ENCODE results near the gene UNC13D. TPM values are rescaled to one million over a fixed set of nuclear protein-coding genes. Genes with fewer than 3 reads are reported as not detected.
"Not testable (repeated sequence)": the region's sequence is repeated elsewhere in the genome, so short reads cannot be mapped to it uniquely, and the experiment has no call there.

UNC13D gene
- polyA plus RNA-seq, 1 donor from 2014 or later: 1.2 TPM

DNA sequence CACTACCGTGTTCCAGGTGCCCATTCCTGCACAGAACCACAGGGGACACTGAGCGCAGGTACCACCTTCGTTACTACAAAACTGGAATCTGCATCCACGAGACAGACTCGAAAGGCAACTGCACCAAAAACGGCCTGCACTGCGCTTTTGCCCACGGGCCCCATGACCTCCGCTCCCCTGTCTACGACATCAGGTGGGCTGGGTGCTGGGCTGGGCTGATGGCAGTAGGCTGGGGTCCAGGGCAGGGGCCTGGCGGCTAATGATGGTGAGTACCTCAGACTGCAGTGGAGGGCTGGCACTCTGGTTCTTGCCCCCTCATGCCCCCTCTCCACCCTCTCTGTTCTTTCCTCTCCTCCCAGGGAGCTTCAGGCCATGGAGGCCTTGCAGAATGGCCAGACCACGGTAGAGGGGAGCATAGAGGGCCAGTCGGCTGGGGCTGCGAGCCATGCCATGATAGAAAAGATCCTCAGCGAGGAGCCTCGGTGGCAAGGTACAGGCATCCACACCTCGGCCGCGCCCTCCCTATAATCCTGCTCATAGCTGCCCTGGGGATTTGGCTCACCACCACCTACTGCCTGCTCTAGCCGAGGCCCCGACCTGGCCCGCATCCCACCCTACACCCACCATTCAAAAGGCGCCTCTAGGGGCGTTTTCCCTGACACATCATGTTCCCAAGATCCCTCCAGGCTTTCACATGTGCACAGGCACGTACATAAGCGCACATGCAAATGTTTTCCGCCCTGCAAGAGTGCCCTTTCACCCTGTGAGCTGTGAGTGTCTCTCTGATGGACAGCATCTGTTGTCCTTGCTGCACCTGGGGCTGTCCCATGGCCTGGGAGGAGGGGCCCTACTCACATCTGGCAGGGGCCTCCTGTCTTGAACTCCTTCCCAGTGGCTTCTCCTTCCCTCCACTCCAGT lies 31.8 kb downstream of the UNC13D start:
- no peak overlapping the region for H3K4me2 ChIP-seq (ENCODE audit: low read length)
- no peaks in the 10 kb centered on the region for H3K9me3 ChIP-seq (ENCODE audit: low read length)
- H3K9me2 ChIP-seq (ENCODE audit: insufficient read depth, low read length): no peaks in the 10 kb centered on the region
- no peaks in the 10 kb centered on the region for H3K36me3 ChIP-seq (ENCODE audit: insufficient read depth, low read length)
- no peaks in the 10 kb centered on the region for H4K20me1 ChIP-seq (ENCODE audit: insufficient read depth)
- no peaks in the 10 kb centered on the region for H3K27me3 ChIP-seq (ENCODE audit: insufficient read depth, low read depth, low read length)
- H3K79me2 ChIP-seq (replicated peaks; ENCODE audit: insufficient read depth, low read length): no peaks in the 10 kb centered on the region
- TF ChIP-seq POLR2AphosphoS5 (IDR thresholded peaks at IDR 0.05) (no peak), TAF1 (IDR thresholded peaks at IDR 0.05; ENCODE audit: low read depth) (no peak), MXI1 (conservative IDR thresholded peaks at IDR 0.05; ENCODE audit: poor library complexity, severe bottlenecking) (no peak), SMC3 (conservative IDR thresholded peaks at IDR 0.05; ENCODE audit: poor library complexity) (no peak)
- TF ChIP-seq, protein P1, sequence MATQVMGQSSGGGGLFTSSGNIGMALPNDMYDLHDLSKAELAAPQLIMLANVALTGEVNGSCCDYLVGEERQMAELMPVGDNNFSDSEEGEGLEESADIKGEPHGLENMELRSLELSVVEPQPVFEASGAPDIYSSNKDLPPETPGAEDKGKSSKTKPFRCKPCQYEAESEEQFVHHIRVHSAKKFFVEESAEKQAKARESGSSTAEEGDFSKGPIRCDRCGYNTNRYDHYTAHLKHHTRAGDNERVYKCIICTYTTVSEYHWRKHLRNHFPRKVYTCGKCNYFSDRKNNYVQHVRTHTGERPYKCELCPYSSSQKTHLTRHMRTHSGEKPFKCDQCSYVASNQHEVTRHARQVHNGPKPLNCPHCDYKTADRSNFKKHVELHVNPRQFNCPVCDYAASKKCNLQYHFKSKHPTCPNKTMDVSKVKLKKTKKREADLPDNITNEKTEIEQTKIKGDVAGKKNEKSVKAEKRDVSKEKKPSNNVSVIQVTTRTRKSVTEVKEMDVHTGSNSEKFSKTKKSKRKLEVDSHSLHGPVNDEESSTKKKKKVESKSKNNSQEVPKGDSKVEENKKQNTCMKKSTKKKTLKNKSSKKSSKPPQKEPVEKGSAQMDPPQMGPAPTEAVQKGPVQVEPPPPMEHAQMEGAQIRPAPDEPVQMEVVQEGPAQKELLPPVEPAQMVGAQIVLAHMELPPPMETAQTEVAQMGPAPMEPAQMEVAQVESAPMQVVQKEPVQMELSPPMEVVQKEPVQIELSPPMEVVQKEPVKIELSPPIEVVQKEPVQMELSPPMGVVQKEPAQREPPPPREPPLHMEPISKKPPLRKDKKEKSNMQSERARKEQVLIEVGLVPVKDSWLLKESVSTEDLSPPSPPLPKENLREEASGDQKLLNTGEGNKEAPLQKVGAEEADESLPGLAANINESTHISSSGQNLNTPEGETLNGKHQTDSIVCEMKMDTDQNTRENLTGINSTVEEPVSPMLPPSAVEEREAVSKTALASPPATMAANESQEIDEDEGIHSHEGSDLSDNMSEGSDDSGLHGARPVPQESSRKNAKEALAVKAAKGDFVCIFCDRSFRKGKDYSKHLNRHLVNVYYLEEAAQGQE (IDR thresholded peaks at IDR 0.05; ENCODE audit: borderline replicate concordance): no peak
- no peak overlapping the region for H2AFZ ChIP-seq (ENCODE audit: low read depth, low read length)
- no peak overlapping the region for H3K4me3 ChIP-seq (ENCODE audit: low read length)
- no peak overlapping the region for H3K27ac ChIP-seq (ENCODE audit: low read length)
- no peak overlapping the region for H3K9ac ChIP-seq (ENCODE audit: low read length)
- H3F3A ChIP-seq (ENCODE audit: insufficient read depth, low read length, poor library complexity, severe bottlenecking): no peaks in the 10 kb centered on the region

- H3K9ac ChIP-seq (ENCODE audit: low read length): no peak overlapping the region
- H3K27ac ChIP-seq (ENCODE audit: low read length): no peak overlapping the region
- H3K79me2 ChIP-seq (replicated peaks; ENCODE audit: insufficient read depth, low read length): no peaks in the 10 kb centered on the region
- H3K9me3 ChIP-seq (ENCODE audit: low read length): no peaks in the 10 kb centered on the region
- H3F3A ChIP-seq (ENCODE audit: insufficient read depth, low read length, poor library complexity, severe bottlenecking): no peaks in the 10 kb centered on the region
- no peak overlapping the region for H3K4me3 ChIP-seq (ENCODE audit: low read length)
- H3K4me2 ChIP-seq (ENCODE audit: low read length): no peak overlapping the region
- no peaks in the 10 kb centered on the region for H3K9me2 ChIP-seq (ENCODE audit: insufficient read depth, low read length)
- no peak for TF ChIP-seq RAD21 (conservative IDR thresholded peaks at IDR 0.05)
- H3K27me3 ChIP-seq (ENCODE audit: insufficient read depth, low read depth, low read length): no peaks in the 10 kb centered on the region
- no peaks in the 10 kb centered on the region for H4K20me1 ChIP-seq (ENCODE audit: insufficient read depth)
- no peak overlapping the region for H2AFZ ChIP-seq (ENCODE audit: low read depth, low read length)
- no peaks in the 10 kb centered on the region for H3K36me3 ChIP-seq (ENCODE audit: insufficient read depth, low read length)
Observed at GRCh38 chr17:75811174-75811573, 33.0 kb downstream of the UNC13D start.

- H3K27me3 ChIP-seq (ENCODE audit: insufficient read depth, low read depth, low read length); H2AFZ ChIP-seq (ENCODE audit: low read depth, low read length); H3K9me2 ChIP-seq (ENCODE audit: insufficient read depth, low read length); H3K9ac ChIP-seq (ENCODE audit: low read length); H4K20me1 ChIP-seq (ENCODE audit: insufficient read depth); H3K27ac ChIP-seq (ENCODE audit: low read length); H3K79me2 ChIP-seq (replicated peaks; ENCODE audit: insufficient read depth, low read length); H3K9me3 ChIP-seq (ENCODE audit: low read length); H3K4me2 ChIP-seq (ENCODE audit: low read length); H3F3A ChIP-seq (ENCODE audit: insufficient read depth, low read length, poor library complexity, severe bottlenecking); H3K4me3 ChIP-seq (ENCODE audit: low read length); H3K36me3 ChIP-seq (ENCODE audit: insufficient read depth, low read length): not testable (repeated sequence)
Observed at GRCh38 chr17:75810756-75811155, 33.4 kb downstream of the UNC13D start.
